K562 (cell line): ENCODE data around the gene PXK. TPM values are rescaled to one million over a fixed set of nuclear protein-coding genes. Genes with fewer than 3 reads are reported as not detected.

ENCODE experiments used
- BHLHE40 ChIP-seq: IDR thresholded peaks from 2 replicates; pipeline ENCODE4 v1.6.1; 2011; ENCODE audit warnings: low read length, improper control_type of control experiment
- CBX3 ChIP-seq, 2 experiments: IDR thresholded peaks; 1 replicate in 1 of 2; 2 replicates in 1 of 2; pipeline ENCODE4 v1.6.1; 2012; ENCODE audit warnings: inconsistent platforms in 2 of 2, low read length in 2 of 2, borderline replicate concordance in 1 of 2, control low read depth in 1 of 2
- FOXJ2 ChIP-seq: fragments of 200-800 bp; sonication (Bioruptor generic); IDR thresholded peaks from 2 replicates; pipeline ENCODE4 v1.6.1; 2016; ENCODE audit warnings: missing genetic modification characterization, missing compliant biosample characterization
- GATAD2B ChIP-seq: fragments of 450-650 bp; IDR thresholded peaks from 2 replicates; pipeline ENCODE4 v1.6.1; 2017; ENCODE audit warnings: mild to moderate bottlenecking, borderline replicate concordance
- HDAC1 ChIP-seq, 2 experiments: fragments of 450-650 bp; IDR thresholded peaks; 2 replicates each; pipeline ENCODE4 v1.6.1; 2016 to 2017; ENCODE audit warnings: inconsistent platforms in 1 of 2, mild to moderate bottlenecking in 1 of 2, moderate library complexity in 1 of 2
- HNRNPLL ChIP-seq: fragments of 200-400 bp; formaldehyde crosslinking; IDR thresholded peaks from 2 replicates; pipeline ENCODE4 v1.6.1; 2017; ENCODE audit warnings: low read length, low read depth, mild to moderate bottlenecking; ENCODE audit not compliant: poor library complexity, severe bottlenecking
- ILK ChIP-seq: fragments of 450-650 bp; IDR thresholded peaks from 2 replicates; pipeline ENCODE4 v1.6.1; 2016; ENCODE audit warnings: missing genetic modification characterization, low read depth, mild to moderate bottlenecking, missing compliant biosample characterization, moderate library complexity, borderline replicate concordance
- JUN ChIP-seq, 2 experiments: sonication (generic) in 1 of 2; formaldehyde crosslinking in 1 of 2; IDR thresholded peaks; 2 replicates each; pipeline versions ENCODE4 v1.6.1 to v1.8.0; 2012 to 2022; ENCODE audit warnings: borderline replicate concordance in 2 of 2, mild to moderate bottlenecking in 2 of 2, improper control_type of control experiment in 1 of 2, low read depth in 1 of 2, low read length in 1 of 2, missing genetic modification reagents in 1 of 2
- MTA3 ChIP-seq: fragments of 450-650 bp; formaldehyde crosslinking; IDR thresholded peaks from 2 replicates; pipeline ENCODE4 v1.6.1; 2017; ENCODE audit warnings: mild to moderate bottlenecking, borderline replicate concordance
- MYBL2 ChIP-seq, 2 experiments: fragments of 450-650 bp in 1 of 2; sonication (generic) in 1 of 2; formaldehyde crosslinking in 1 of 2; IDR thresholded peaks; 2 replicates each; pipeline versions ENCODE4 v1.6.1 to v1.8.1; 2017 to 2022; ENCODE audit warnings: borderline replicate concordance in 1 of 2, inconsistent platforms in 1 of 2, low read depth in 1 of 2, mild to moderate bottlenecking in 1 of 2, missing genetic modification reagents in 1 of 2, moderate library complexity in 1 of 2
- NCOA4 ChIP-seq: fragments of 450-650 bp; IDR thresholded peaks from 2 replicates; pipeline ENCODE4 v1.6.1; 2018; ENCODE audit warnings: mild to moderate bottlenecking; ENCODE audit not compliant: partially characterized antibody
- POLR2G ChIP-seq: fragments of 200-400 bp; formaldehyde crosslinking; IDR thresholded peaks from 2 replicates; pipeline ENCODE4 v1.6.1; 2017; ENCODE audit warnings: low read depth, mild to moderate bottlenecking, antibody characterized with exemption, low read length, moderate library complexity
- SREBF1 ChIP-seq: fragments of 150-350 bp; IDR thresholded peaks from 2 replicates; pipeline ENCODE4 v1.6.1; 2014; ENCODE audit warnings: antibody characterized with exemption, low read depth, low read length, borderline replicate concordance
- polyA plus RNA-seq, 8 experiments: library from polyadenylated mRNA; depleted of rRNA in 4 of 8; stranded (reverse) in 5 of 8; unstranded in 3 of 8; fragments of >200 nt; fragmentation: Nextera tagmentation in 2 of 8; fragmentation: Illumina TruSeq in 1 of 8; extraction: Ambion mirVana in 2 of 8; extraction: Trizol in 1 of 8; gene quantifications; 2 replicates each; pipeline versions ENCODE4 v1.2.1 to v1.2.3, GENCODE V29; 2011 to 2014; ENCODE audit warnings: inconsistent platforms in 1 of 8, missing spikeins in 1 of 8
- total RNA-seq, 7 experiments: library from RNA; depleted of rRNA in 6 of 7; stranded (reverse); fragments of >200 nt in 6 of 7; fragmentation: Illumina TruSeq in 2 of 7; extraction: Trizol in 2 of 7; gene quantifications; 2 replicates each; pipeline versions ENCODE4 v1.2.1 to v1.2.3, GENCODE V29; 2011 to 2021; ENCODE audit warnings: low replicate concordance in 1 of 7
- TF ChIP-seq, protein P1 (sequence below): fragments of 450-650 bp; IDR thresholded peaks from 2 replicates; pipeline ENCODE4 v1.6.1; 2016; ENCODE audit warnings: low read depth
- TF ChIP-seq, protein P2 (sequence below): sonication (generic); formaldehyde crosslinking; IDR thresholded peaks from 2 replicates; pipeline ENCODE4 v1.8.1; 2023; ENCODE audit warnings: mild to moderate bottlenecking, missing genetic modification reagents, moderate library complexity

Gene PXK
- total and polyA plus RNA-seq, 9 of the 15 experiments (the other 6 are each of a cell fraction or from before 2014, with no cell fraction given): 3.3 to 19.9 (median 11.3) TPM

DNA sequence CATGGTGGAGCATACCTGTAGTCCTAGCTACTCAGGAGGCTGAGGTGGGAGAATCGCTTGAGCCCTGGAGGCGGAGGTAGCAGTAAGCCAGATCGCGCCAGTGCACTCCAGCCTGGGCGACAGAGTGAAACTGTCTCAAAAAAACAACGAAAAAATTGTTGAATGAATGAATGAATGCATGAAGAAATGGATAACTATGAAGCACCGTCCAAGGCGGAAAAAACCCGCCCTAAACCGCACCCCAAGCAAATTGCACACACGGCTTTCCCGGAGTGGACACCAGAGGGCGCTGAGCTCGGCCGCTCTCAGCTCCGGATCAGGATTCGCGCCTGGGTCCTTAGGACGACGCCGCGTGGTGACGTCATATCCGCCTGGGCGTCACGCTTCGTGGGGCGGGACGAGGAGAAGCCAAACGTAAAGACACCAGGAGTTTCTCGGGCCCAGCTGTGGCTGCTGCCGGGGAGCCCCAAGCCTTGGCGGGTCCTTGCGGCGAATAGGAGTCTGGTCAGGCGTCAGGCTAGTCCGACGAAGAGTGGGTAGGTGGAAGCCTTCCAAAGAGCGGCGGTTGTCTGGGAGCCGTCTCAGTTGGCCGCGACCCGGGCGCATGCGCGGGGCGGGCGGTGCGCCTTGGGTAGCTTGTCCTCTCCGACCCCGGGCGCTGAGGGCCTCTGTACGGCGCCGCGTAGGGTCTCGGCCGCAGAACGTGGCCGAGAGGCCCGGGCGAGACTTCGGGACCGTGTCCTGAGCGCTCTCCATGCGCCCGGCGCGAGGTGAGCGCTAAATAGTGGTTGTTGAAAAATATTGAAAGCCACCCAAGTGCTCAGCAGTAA is 26.6 kb upstream of the PXK start, which contains the start of the genes HTD2 and RPP14 (continued):
- TF ChIP-seq, protein P1, sequence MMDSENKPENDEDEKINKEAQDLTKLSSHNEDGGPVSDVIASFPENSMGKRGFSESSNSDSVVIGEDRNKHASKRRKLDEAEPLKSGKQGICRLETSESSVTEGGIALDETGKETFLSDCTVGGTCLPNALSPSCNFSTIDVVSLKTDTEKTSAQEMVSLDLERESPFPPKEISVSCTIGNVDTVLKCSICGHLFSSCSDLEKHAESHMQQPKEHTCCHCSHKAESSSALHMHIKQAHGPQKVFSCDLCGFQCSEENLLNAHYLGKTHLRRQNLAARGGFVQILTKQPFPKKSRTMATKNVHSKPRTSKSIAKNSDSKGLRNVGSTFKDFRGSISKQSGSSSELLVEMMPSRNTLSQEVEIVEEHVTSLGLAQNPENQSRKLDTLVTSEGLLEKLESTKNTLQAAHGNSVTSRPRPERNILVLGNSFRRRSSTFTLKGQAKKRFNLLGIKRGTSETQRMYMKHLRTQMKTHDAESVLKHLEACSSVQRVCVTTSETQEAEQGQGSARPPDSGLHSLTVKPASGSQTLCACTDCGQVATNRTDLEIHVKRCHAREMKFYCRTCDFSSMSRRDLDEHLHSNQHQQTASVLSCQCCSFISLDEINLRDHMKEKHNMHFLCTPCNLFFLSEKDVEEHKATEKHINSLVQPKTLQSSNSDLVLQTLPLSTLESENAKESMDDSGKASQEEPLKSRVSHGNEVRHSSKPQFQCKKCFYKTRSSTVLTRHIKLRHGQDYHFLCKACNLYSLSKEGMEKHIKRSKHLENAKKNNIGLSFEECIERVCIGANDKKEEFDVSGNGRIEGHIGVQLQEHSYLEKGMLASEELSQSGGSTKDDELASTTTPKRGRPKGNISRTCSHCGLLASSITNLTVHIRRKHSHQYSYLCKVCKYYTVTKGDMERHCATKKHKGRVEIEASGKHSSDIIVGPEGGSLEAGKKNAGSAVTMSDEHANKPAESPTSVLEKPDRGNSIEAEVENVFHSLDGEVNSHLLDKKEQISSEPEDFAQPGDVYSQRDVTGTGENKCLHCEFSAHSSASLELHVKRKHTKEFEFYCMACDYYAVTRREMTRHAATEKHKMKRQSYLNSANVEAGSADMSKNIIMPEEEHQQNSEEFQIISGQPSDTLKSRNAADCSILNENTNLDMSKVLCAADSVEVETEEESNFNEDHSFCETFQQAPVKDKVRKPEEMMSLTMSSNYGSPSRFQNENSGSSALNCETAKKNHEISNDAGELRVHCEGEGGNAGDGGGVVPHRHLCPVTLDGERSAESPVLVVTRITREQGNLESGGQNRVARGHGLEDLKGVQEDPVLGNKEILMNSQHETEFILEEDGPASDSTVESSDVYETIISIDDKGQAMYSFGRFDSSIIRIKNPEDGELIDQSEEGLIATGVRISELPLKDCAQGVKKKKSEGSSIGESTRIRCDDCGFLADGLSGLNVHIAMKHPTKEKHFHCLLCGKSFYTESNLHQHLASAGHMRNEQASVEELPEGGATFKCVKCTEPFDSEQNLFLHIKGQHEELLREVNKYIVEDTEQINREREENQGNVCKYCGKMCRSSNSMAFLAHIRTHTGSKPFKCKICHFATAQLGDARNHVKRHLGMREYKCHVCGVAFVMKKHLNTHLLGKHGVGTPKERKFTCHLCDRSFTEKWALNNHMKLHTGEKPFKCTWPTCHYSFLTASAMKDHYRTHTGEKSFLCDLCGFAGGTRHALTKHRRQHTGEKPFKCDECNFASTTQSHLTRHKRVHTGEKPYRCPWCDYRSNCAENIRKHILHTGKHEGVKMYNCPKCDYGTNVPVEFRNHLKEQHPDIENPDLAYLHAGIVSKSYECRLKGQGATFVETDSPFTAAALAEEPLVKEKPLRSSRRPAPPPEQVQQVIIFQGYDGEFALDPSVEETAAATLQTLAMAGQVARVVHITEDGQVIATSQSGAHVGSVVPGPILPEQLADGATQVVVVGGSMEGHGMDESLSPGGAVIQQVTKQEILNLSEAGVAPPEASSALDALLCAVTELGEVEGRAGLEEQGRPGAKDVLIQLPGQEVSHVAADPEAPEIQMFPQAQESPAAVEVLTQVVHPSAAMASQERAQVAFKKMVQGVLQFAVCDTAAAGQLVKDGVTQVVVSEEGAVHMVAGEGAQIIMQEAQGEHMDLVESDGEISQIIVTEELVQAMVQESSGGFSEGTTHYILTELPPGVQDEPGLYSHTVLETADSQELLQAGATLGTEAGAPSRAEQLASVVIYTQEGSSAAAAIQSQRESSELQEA: 0 out of 2 replicates have a peak, but pooled peaks have one; percentile 15
- TF ChIP-seq SREBF1 (no peak), ILK (no peak), MTA3 (peak; percentile 69; the same call in 1 of the 2 replicates), BHLHE40 (peak; percentile 62), FOXJ2 (tag) (0 out of 2 replicates have a peak, but pooled peaks have one; percentile 52), CBX3 (IDR thresholded peaks at IDR 0.05; ENCODE audit: borderline replicate concordance in 1 of 2, low read length in 2 of 2) (peak in 1 of 2 experiments; percentile 71; a peak in 1 of 3 replicates), POLR2G (peak; percentile 88), HDAC1 (IDR thresholded peaks at IDR 0.05) (peak in 1 of 2 experiments; percentile 31; a peak in 1 of 4 replicates), NCOA4 (no peak), JUN (IDR thresholded peaks at IDR 0.05; ENCODE audit: borderline replicate concordance, low read depth, low read length) (peak; percentile 89), JUN (CRISPR knock-in tag; IDR thresholded peaks at IDR 0.05; ENCODE audit: borderline replicate concordance) (0 out of 2 replicates have a peak, but pooled peaks have one; percentile 75), HNRNPLL (no peak), MYBL2 (IDR thresholded peaks at IDR 0.05; ENCODE audit: low read depth) (no peak), MYBL2 (CRISPR knock-in tag; IDR thresholded peaks at IDR 0.05; ENCODE audit: borderline replicate concordance) (no peak), GATAD2B (no peak; the same call in 1 of the 2 replicates)
- TF ChIP-seq, protein P2, sequence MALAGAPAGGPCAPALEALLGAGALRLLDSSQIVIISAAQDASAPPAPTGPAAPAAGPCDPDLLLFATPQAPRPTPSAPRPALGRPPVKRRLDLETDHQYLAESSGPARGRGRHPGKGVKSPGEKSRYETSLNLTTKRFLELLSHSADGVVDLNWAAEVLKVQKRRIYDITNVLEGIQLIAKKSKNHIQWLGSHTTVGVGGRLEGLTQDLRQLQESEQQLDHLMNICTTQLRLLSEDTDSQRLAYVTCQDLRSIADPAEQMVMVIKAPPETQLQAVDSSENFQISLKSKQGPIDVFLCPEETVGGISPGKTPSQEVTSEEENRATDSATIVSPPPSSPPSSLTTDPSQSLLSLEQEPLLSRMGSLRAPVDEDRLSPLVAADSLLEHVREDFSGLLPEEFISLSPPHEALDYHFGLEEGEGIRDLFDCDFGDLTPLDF (CRISPR knock-in tag): no peak; the same call in 1 of the 2 replicates
